D721Med (cell line): ENCODE measurements around the gene ARFIP2.
A peak's percentile ranks its signal among the peaks of the same experiment; 100 is the strongest.

Experiments
- DNase-seq: peaks from one replicate; pipeline ENCODE4 v3.0.0; 2011; ENCODE audit warnings: low spot score; ENCODE audit not compliant: insufficient read length
- FAIRE-seq: peaks from 2 replicates; lab custom pipeline; 2011; peaks lifted over from hg19 to GRCh38; lab: Jason Lieb, UNC
- TF ChIP-seq, protein P1 (sequence below): IDR thresholded peaks from 2 replicates; pipeline ENCODE4 v1.5.1; 2012; ENCODE audit warnings: mild to moderate bottlenecking, control low read depth; ENCODE audit not compliant: insufficient read depth; ENCODE audit errors: missing control alignments

Gene ARFIP2

DNA sequence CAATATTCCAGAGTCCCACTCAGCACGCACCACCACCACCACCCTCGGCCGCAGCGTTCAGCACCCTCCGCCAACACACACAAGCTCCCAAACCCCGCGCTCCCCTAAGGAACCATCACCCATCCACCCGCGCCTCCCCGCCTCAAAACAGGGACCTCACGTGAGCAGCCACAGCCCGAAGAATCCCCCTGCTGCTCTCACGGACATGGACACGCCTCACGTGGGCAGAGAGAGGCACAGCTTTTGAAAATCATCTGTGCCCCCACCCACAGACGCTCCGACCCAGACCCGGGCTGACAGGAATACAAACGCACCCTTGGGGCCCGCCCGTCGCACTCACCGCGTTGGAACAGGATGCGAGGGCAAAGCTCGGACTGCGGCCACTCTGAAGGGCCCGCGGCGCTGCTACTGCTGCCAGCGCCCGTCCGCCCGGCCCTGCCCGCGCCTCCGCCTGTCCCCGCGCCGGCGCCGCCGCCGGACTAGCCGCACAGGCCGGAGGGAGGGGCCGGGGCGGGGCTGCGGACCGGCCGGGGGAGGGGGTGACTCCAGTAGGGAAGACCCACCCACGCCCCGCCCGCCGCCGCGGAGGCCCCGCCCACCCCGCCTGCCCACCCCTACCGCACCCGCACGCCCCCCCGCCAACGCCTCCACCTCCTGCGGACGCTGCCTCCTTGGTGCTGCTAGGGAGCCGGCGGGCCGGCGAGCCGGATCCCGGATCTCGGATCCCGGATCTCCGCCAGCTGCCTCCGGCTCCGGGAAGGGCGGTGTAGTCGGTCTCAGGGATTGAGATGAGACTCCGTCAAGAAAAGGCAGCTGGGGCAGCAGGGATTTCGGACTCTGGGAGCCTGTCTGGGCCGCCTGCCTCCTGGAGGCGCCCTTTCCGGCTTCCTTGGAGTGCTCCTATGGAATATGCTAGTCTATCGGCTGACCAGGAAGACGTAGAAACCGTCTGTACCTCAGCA, 7.4 kb downstream of the ARFIP2 start, which contains the start of gene TRIM3:
Gene TRIM3, minus strand, starts transcription at position 491 of the 962 bp plus-strand sequence. CDS start 8,246 bp downstream, outside the sequence.
- FAIRE-seq = no peak
- peak; percentile 76 for DNase-seq
- TF ChIP-seq, protein P1, sequence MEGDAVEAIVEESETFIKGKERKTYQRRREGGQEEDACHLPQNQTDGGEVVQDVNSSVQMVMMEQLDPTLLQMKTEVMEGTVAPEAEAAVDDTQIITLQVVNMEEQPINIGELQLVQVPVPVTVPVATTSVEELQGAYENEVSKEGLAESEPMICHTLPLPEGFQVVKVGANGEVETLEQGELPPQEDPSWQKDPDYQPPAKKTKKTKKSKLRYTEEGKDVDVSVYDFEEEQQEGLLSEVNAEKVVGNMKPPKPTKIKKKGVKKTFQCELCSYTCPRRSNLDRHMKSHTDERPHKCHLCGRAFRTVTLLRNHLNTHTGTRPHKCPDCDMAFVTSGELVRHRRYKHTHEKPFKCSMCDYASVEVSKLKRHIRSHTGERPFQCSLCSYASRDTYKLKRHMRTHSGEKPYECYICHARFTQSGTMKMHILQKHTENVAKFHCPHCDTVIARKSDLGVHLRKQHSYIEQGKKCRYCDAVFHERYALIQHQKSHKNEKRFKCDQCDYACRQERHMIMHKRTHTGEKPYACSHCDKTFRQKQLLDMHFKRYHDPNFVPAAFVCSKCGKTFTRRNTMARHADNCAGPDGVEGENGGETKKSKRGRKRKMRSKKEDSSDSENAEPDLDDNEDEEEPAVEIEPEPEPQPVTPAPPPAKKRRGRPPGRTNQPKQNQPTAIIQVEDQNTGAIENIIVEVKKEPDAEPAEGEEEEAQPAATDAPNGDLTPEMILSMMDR = peak; percentile 22

DNA sequence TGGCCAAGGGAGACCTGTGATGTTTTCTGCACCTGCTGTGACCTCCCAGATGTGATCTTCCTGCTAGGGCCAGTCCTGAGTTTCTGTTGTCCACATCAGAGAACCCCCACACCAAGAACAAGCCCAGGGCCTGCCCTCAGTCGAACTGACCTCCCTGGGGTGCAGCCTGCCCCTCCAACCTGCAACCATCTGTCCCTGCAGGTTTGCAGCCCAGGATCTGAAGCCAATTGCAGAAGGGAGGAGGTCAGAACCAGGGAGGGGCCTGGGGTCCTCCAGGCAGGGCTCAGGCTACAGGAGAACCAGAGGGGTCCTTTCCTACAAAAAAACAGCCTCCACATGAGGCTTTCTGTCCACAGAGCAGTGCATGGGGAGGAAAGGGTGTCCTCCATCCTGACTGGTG, 8.2 kb downstream of the ARFIP2 start:
- TF ChIP-seq, protein P1 = no peak
- FAIRE-seq (no peak), DNase-seq (no peak)

GRCh38 chr11:6469599-6469998, 11.5 kb downstream of the ARFIP2 start:
- DNase-seq (no peak), FAIRE-seq (no peak)
- TF ChIP-seq, protein P1 = no peak

DNA sequence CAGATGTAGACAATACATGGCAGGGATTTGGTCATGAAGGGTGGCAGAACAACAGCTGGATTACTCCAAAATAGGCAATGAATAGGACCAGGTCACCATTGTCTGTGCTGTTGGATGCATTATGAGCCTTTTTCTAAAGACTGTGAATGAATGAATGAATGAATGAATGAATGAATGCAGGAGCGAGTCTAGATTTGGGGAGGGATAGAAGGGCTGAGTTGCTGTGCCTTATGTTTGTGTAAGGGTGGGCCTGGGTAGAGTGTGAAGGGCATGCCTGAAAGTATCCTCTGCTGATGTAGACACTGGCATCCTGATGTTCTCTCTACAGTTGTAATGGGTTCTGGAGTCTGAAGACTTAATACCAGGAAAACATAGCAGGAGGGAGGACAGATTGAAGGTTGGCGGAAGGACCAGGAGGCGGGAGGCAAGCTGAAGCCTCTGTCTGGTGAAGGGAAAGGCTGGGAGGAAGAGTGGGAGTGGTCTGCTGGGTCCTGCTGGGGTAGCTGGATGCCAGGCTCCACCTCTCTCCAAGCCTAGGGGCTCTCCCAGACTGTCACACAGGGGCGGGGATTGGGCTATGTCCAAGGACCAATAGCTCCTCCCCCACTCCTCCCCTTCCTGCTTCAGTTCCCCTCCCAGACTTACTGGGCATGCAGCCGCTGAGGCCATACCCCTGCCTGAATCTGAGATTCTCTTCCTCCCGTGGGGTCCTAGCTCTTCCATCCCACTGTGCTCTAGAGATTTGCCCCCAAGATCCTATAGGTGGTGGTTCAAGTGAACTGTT, 12.2 kb downstream of the ARFIP2 start:
- no peak for DNase-seq
- TF ChIP-seq, protein P1 = no peak
- no peak for FAIRE-seq

GRCh38 chr11:6459099-6459450, 22.1 kb downstream of the ARFIP2 start:
- TF ChIP-seq, protein P1 = no peak
- FAIRE-seq (no peak), DNase-seq (no peak)

- DNase-seq (no peak), FAIRE-seq (no peak)
- TF ChIP-seq, protein P1 = no peak
These were observed 22.6 kb downstream of the ARFIP2 start for GRCh38 chr11:6458352-6459098.
